CD14-positive monocyte (primary cell): ENCODE data around the gene F13A1. TPM values are rescaled to one million over a fixed set of nuclear protein-coding genes. Genes with fewer than 3 reads are reported as not detected.

ENCODE experiments used
- DNase-seq, 3 donors: peaks; one replicate each; pipeline ENCODE4 v3.0.0-alpha.2; 2011 to 2022
- H2AFZ ChIP-seq: 2 replicates; pipeline ENCODE4 v1.6.0; 2012; ENCODE audit warnings: mild to moderate bottlenecking, low read depth, low read length, inconsistent platforms; ENCODE audit not compliant: insufficient read depth, poor library complexity, severe bottlenecking
- H3K27ac ChIP-seq, 2 donors: 1 replicate in 1 of 2; 2 replicates in 1 of 2; pipeline ENCODE4 v1.5.1; 2012 to 2013; ENCODE audit warnings: low read length in 2 of 2, control low read depth in 1 of 2, inconsistent platforms in 1 of 2, low read depth in 1 of 2, mild to moderate bottlenecking in 1 of 2
- H3K27me3 ChIP-seq, 2 donors: one replicate each; pipeline versions ENCODE4 v1.6.0 to v1.6.1; 2011 to 2013; ENCODE audit warnings: low read length in 2 of 2; ENCODE audit not compliant: control insufficient read depth in 2 of 2, insufficient read depth in 2 of 2
- H3K36me3 ChIP-seq, 2 donors: replicated peaks in 1 of 2; 1 replicate in 1 of 2; 2 replicates in 1 of 2; pipeline versions ENCODE4 v1.5.1 to v1.6.1; 2012 to 2013; ENCODE audit warnings: low read length in 2 of 2, control low read depth in 1 of 2, inconsistent platforms in 1 of 2, mild to moderate bottlenecking in 1 of 2; ENCODE audit not compliant: insufficient read depth in 2 of 2, control insufficient read depth in 1 of 2
- H3K4me1 ChIP-seq, 2 donors: 1 replicate in 1 of 2; 2 replicates in 1 of 2; pipeline versions ENCODE4 v1.5.1 to v1.6.1; 2012 to 2013; ENCODE audit warnings: low read length in 2 of 2, control low read depth in 1 of 2, inconsistent platforms in 1 of 2, mild to moderate bottlenecking in 1 of 2, moderate library complexity in 1 of 2; ENCODE audit not compliant: insufficient read depth in 2 of 2, control insufficient read depth in 1 of 2
- H3K4me2 ChIP-seq: replicated peaks from 2 replicates; pipeline ENCODE3; 2012; ENCODE audit warnings: low read length, moderate library complexity, mild to moderate bottlenecking; ENCODE audit not compliant: poor library complexity, severe bottlenecking; ENCODE audit errors: extremely low read depth
- H3K4me3 ChIP-seq, 3 experiments: fragments of 200-600 bp in 1 of 3; sonication (generic) in 1 of 3; replicated peaks in 1 of 3; 1 replicate in 2 of 3; 2 replicates in 1 of 3; pipeline ENCODE4 v1.5.1; 2011 to 2013; ENCODE audit warnings: low read length in 3 of 3, mild to moderate bottlenecking in 3 of 3, control low read depth in 2 of 3, low read depth in 2 of 3, inconsistent platforms in 1 of 3, moderate library complexity in 1 of 3
- H3K79me2 ChIP-seq: 2 replicates; pipeline ENCODE4 v1.6.0; 2012; ENCODE audit warnings: mild to moderate bottlenecking, control low read depth, inconsistent platforms, low read length, moderate library complexity; ENCODE audit not compliant: insufficient read depth
- H3K9ac ChIP-seq: 2 replicates; pipeline ENCODE4 v1.6.0; 2017; ENCODE audit warnings: low read length, mild to moderate bottlenecking; ENCODE audit not compliant: insufficient read depth, poor library complexity, severe bottlenecking
- H3K9me3 ChIP-seq, 2 donors: replicated peaks in 1 of 2; 1 replicate in 1 of 2; 2 replicates in 1 of 2; pipeline versions ENCODE4 v1.5.1 to v1.6.1; 2012 to 2013; ENCODE audit warnings: low read length in 2 of 2, control low read depth in 1 of 2; ENCODE audit not compliant: control insufficient read depth in 1 of 2, insufficient read depth in 1 of 2
- H4K20me1 ChIP-seq: 2 replicates; pipeline ENCODE4 v1.6.0; 2012; ENCODE audit warnings: mild to moderate bottlenecking, low read length, control low read depth, moderate library complexity; ENCODE audit not compliant: insufficient read depth
- H3K27ac Mint-ChIP-seq, 7 donors: one replicate each; pipeline ENCODE4 v1.8.0; 2020; ENCODE audit warnings: mild to moderate bottlenecking in 7 of 7, mixed read lengths in 7 of 7, moderate library complexity in 6 of 7, inconsistent platforms in 2 of 7
- H3K27me3 Mint-ChIP-seq, 3 donors: one replicate each; pipeline ENCODE4 v1.8.0; 2021 to 2022; ENCODE audit warnings: low read depth in 3 of 3, mild to moderate bottlenecking in 3 of 3, mixed read lengths in 3 of 3, moderate library complexity in 3 of 3, inconsistent platforms in 1 of 3
- H3K36me3 Mint-ChIP-seq, 2 donors: one replicate each; pipeline ENCODE4 v1.8.0; 2020; ENCODE audit warnings: mixed read lengths in 2 of 2, inconsistent platforms in 1 of 2, mild to moderate bottlenecking in 1 of 2
- H3K4me1 Mint-ChIP-seq: one replicate; pipeline ENCODE4 v1.8.0; 2020; ENCODE audit warnings: mild to moderate bottlenecking, mixed read lengths
- H3K4me3 Mint-ChIP-seq, 2 donors: one replicate each; pipeline ENCODE4 v1.8.0; 2020; ENCODE audit warnings: mild to moderate bottlenecking in 2 of 2, mixed read lengths in 2 of 2, moderate library complexity in 1 of 2
- H3K9me3 Mint-ChIP-seq, 7 donors: one replicate each; pipeline ENCODE4 v1.8.0; 2020 to 2022; ENCODE audit warnings: mixed read lengths in 7 of 7, mild to moderate bottlenecking in 6 of 7, moderate library complexity in 6 of 7, inconsistent platforms in 2 of 7
- CTCF ChIP-seq: fragments of 200-600 bp; IDR thresholded peaks from one replicate; pipeline ENCODE4 v1.8.0; 2022; ENCODE audit warnings: antibody characterized with exemption, mild to moderate bottlenecking
- WGBS: methylation state at CpG from one replicate; pipeline ENCODE4 v1.1.5; 2013; ENCODE audit warnings: missing lambda C conversion rate; ENCODE audit not compliant: insufficient coverage; 5-methylcytosine and 5-hydroxymethylcytosine counted together
- intact Hi-C, 2 donors: fragments of 100-400 bp; cut with micrococcal nuclease; formaldehyde crosslinking; loops; one replicate each; pipeline versions ENCODE4 v1.15.0 to v1.15.1; 2023
- polyA plus RNA-seq, 3 donors: library from polyadenylated mRNA; depleted of rRNA in 1 of 3; unstranded in 2 of 3; stranded (reverse) in 1 of 3; fragments of 300-500 nt in 2 of 3; fragments of >200 nt in 1 of 3; fragmentation: Illumina TruSeq in 2 of 3; gene quantifications; 1 replicate in 2 of 3; 2 replicates in 1 of 3; pipeline ENCODE4 v1.2.3, GENCODE V29; 2012 to 2021

The F13A1 gene
- polyA plus RNA-seq, 3 donors = 49.0 to 136 (median 105) TPM

- Histone ChIP-seq H3K4me3 (no peak overlapping the region), H3K9me3 (no peaks in the 10 kb centered on the region), H3K36me3 (peaks cover 2 to 13% of the 10 kb centered on the region in 2 donors), H3K4me2 (no peak overlapping the region), H4K20me1 (no peaks in the 10 kb centered on the region), H3K27ac (no peak overlapping the region), H3K9ac (no peak overlapping the region), H3K27me3 (no peaks in the 10 kb centered on the region), H2AFZ (no peak overlapping the region), H3K79me2 (no peaks in the 10 kb centered on the region), H3K4me1 (no peaks in the 10 kb centered on the region)
- no peak for DNase-seq
- Mint-ChIP-seq H3K27me3 (no peaks in the 10 kb centered on the region), H3K4me1 (no peaks in the 10 kb centered on the region), H3K27ac (peak overlapping the region in 1 of 7 donors; percentile 31), H3K4me3 (no peak overlapping the region), H3K36me3 (peaks cover 11 to 58% of the 10 kb centered on the region in 2 donors), H3K9me3 (peaks cover 0 to 4% (median 0%) of the 10 kb centered on the region in 7 donors)
- 90% methylated on average over 2 of the region's 5 CpGs for WGBS
- intact Hi-C loops = no loop called here
- TF ChIP-seq CTCF = no peak
Observed at GRCh38 chr6:6239598-6240581, 80.6 kb downstream of the F13A1 start.

- no peak for TF ChIP-seq CTCF
- no peaks in the 10 kb centered on the region for H3K27me3 ChIP-seq
- H4K20me1 ChIP-seq = no peaks in the 10 kb centered on the region
- Mint-ChIP-seq H3K4me3 (no peak overlapping the region), H3K27me3 (no peaks in the 10 kb centered on the region), H3K4me1 (no peaks in the 10 kb centered on the region), H3K9me3 (peaks cover 0 to 6% (median 0%) of the 10 kb centered on the region in 7 donors), H3K27ac (no peak overlapping the region), H3K36me3 (peaks cover 7 to 49% of the 10 kb centered on the region in 2 donors)
- intact Hi-C loops = no loop called here
- 35% methylated on average over 4 of the region's 6 CpGs for WGBS
- no peaks in the 10 kb centered on the region for H3K9me3 ChIP-seq
- H3K4me1 ChIP-seq = no peaks in the 10 kb centered on the region
- no peak overlapping the region for H3K27ac ChIP-seq
- no peak for DNase-seq
- no peak overlapping the region for H2AFZ ChIP-seq
- no peak overlapping the region for H3K4me3 ChIP-seq
- H3K79me2 ChIP-seq = no peaks in the 10 kb centered on the region
- H3K4me2 ChIP-seq = no peak overlapping the region
- no peak overlapping the region for H3K9ac ChIP-seq
- H3K36me3 ChIP-seq = peaks cover 0 to 2% of the 10 kb centered on the region in 2 donors
Observed at GRCh38 chr6:6236730-6237469, 83.6 kb downstream of the F13A1 start.
